Caco-2 (cell line): ENCODE results near the gene DHCR24. TPM values are rescaled to one million over a fixed set of nuclear protein-coding genes. Genes with fewer than 3 reads are reported as not detected.
"Not testable (repeated sequence)": the region's sequence is repeated elsewhere in the genome, so short reads cannot be mapped to it uniquely, and the experiment has no call there.

Source experiments
- BruUV-seq: library from RNA; stranded (reverse); fragments of 400-500 nt; replicated peaks from 2 replicates; lab custom pipeline; 2021; lab: Mats Ljungman, UMichigan
- CTCF ChIA-PET: fragments of 300-600 bp; sonication (Branson Sonifier 250); formaldehyde crosslinking; loops from one replicate; lab custom pipeline; 2022; ENCODE audit warnings: antibody characterized with exemption; lab: Charles Lee
- POLR2A ChIA-PET: fragments of 300-600 bp; sonication (Branson Sonifier 250); formaldehyde crosslinking; loops from one replicate; lab custom pipeline; 2022; ENCODE audit warnings: antibody characterized with exemption; lab: Charles Lee
- DNase-seq, 2 experiments: peaks; one replicate each; pipeline versions ENCODE4 v3.0.0 to v3.0.0-alpha.2; 2020 to 2022
- H3K27me3 ChIP-seq: replicated peaks from 2 replicates; pipeline ENCODE4 v1.6.0; 2011; ENCODE audit warnings: low read length; ENCODE audit not compliant: control insufficient read depth, insufficient read depth
- H3K36me3 ChIP-seq: 2 replicates; pipeline ENCODE4 v1.5.1; 2011; ENCODE audit warnings: low read length; ENCODE audit not compliant: control insufficient read depth, insufficient read depth
- H3K4me1 ChIP-seq: fragments of 250-450 bp; sonication (Bioruptor Pico); 2 replicates; pipeline ENCODE4 v1.5.1; 2020; ENCODE audit warnings: mild to moderate bottlenecking
- H3K4me3 ChIP-seq: 2 replicates; pipeline ENCODE4 v1.5.1; 2011; ENCODE audit warnings: low read depth, mild to moderate bottlenecking, control low read depth, low read length
- H3K9me3 ChIP-seq: fragments of 250-450 bp; sonication (Bioruptor Pico); 2 replicates; pipeline ENCODE4 v1.5.1; 2020; ENCODE audit warnings: mild to moderate bottlenecking, moderate library complexity
- H3K27ac Mint-ChIP-seq: one replicate; pipeline ENCODE4 v1.8.0; 2022; ENCODE audit warnings: mixed read lengths; ENCODE audit not compliant: unreplicated experiment
- H3K27me3 Mint-ChIP-seq: one replicate; pipeline ENCODE4 v1.8.0; 2022; ENCODE audit warnings: mixed read lengths; ENCODE audit not compliant: insufficient read depth, unreplicated experiment
- H3K36me3 Mint-ChIP-seq: one replicate; pipeline ENCODE4 v1.8.0; 2022; ENCODE audit warnings: mild to moderate bottlenecking, mixed read lengths; ENCODE audit not compliant: insufficient read depth, unreplicated experiment
- H3K4me1 Mint-ChIP-seq: one replicate; pipeline ENCODE4 v1.8.0; 2022; ENCODE audit warnings: low read depth, mixed read lengths; ENCODE audit not compliant: unreplicated experiment
- H3K4me3 Mint-ChIP-seq: one replicate; pipeline ENCODE4 v1.8.0; 2022; ENCODE audit warnings: mild to moderate bottlenecking, moderate library complexity, mixed read lengths; ENCODE audit not compliant: unreplicated experiment
- H3K9me3 Mint-ChIP-seq: one replicate; pipeline ENCODE4 v1.8.0; 2022; ENCODE audit warnings: mixed read lengths; ENCODE audit not compliant: unreplicated experiment
- CTCF ChIP-seq, 2 experiments: fragments of 200-600 bp in 1 of 2; IDR thresholded peaks; 1 replicate in 1 of 2; 2 replicates in 1 of 2; pipeline versions ENCODE4 v1.5.1 to v1.8.0; 2011 to 2022; ENCODE audit warnings: antibody characterized with exemption in 1 of 2, control low read depth in 1 of 2, inconsistent platforms in 1 of 2, low read depth in 1 of 2, low read length in 1 of 2, mild to moderate bottlenecking in 1 of 2, moderate library complexity in 1 of 2; ENCODE audit not compliant: insufficient read depth in 1 of 2, severe bottlenecking in 1 of 2, unreplicated experiment in 1 of 2
- intact Hi-C: fragments of 100-400 bp; cut with micrococcal nuclease; formaldehyde crosslinking; loops from one replicate; pipeline ENCODE4 v1.10.0; 2022; ENCODE audit not compliant: unreplicated experiment
- total RNA-seq: library from RNA; stranded (reverse); gene quantifications from 2 replicates; pipeline ENCODE4 v1.2.3, GENCODE V29; 2022

The DHCR24 gene
- total RNA-seq, 1 experiment from 2014 or later = 522 TPM

GRCh38 chr1:54919367-54920359 lies 32.7 kb upstream of the DHCR24 start:
- Histone ChIP-seq H3K4me1 (no peaks in the 10 kb centered on the region), H3K9me3 (no peaks in the 10 kb centered on the region), H3K36me3 (no peaks in the 10 kb centered on the region), H3K27me3 (no peaks in the 10 kb centered on the region), H3K4me3 (no peak overlapping the region)
- no peaks in the 10 kb centered on the region for H3K9me3 Mint-ChIP-seq
- ChIA-PET CTCF (no interaction called here), POLR2A (no interaction called here)
- no peak overlapping the region for H3K27ac Mint-ChIP-seq
- no peak for DNase-seq
- no peak overlapping the region for H3K4me3 Mint-ChIP-seq
- H3K27me3 Mint-ChIP-seq = no peaks in the 10 kb centered on the region
- no peaks in the 10 kb centered on the region for H3K36me3 Mint-ChIP-seq
- intact Hi-C loops = no loop called here
- no TSS peak for BruUV-seq
- no peaks in the 10 kb centered on the region for H3K4me1 Mint-ChIP-seq
- no peak for TF ChIP-seq CTCF (IDR thresholded peaks at IDR 0.05; ENCODE audit: insufficient read depth in 1 of 2, low read depth in 1 of 2, low read length in 1 of 2, severe bottlenecking in 1 of 2, unreplicated experiment in 1 of 2)

DNA sequence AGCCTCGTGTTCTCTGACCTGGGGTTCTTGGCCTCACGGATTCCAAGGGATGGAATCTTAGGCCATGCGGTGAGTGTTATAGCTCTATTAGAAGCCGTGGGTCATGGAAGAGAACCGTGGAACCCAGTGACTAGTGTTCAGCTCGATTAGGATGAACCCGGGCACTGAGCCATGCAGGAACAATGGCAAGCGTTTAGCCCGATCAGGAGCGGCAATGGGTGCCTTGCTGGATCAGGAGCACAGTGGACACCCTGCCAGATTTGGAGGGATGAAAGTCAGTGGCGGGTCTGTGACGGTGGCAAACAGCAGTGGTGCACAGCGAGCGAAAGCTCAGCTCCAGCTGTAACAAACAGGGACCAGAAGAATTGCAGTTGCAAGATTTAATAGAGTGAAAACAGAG lies 24.1 kb upstream of the DHCR24 start:
- H3K27me3 ChIP-seq, H3K4me1 ChIP-seq, H3K4me1 Mint-ChIP-seq, H3K4me3 Mint-ChIP-seq, H3K27ac Mint-ChIP-seq, intact Hi-C loops, H3K36me3 ChIP-seq, H3K4me3 ChIP-seq, H3K27me3 Mint-ChIP-seq, BruUV-seq, H3K9me3 ChIP-seq, H3K9me3 Mint-ChIP-seq, H3K36me3 Mint-ChIP-seq, CTCF ChIA-PET, DNase-seq: not testable (repeated sequence)
- POLR2A ChIA-PET = interaction anchor here (0.6 kb wide), 1 partner anchor 45 kb away, joined by 4 read pairs; no protein-coding TSS in a partner anchor

- Histone ChIP-seq H3K36me3 (no peaks in the 10 kb centered on the region), H3K27me3 (no peaks in the 10 kb centered on the region), H3K4me1 (peaks cover 3% of the 10 kb centered on the region; the same call in 1 of the 2 replicates), H3K4me3 (no peak overlapping the region), H3K9me3 (no peaks in the 10 kb centered on the region)
- peaks cover 15% of the 10 kb centered on the region for H3K4me1 Mint-ChIP-seq
- no peak overlapping the region for H3K27ac Mint-ChIP-seq
- H3K27me3 Mint-ChIP-seq = no peaks in the 10 kb centered on the region
- H3K36me3 Mint-ChIP-seq = no peaks in the 10 kb centered on the region
- no TSS peak for BruUV-seq
- intact Hi-C loops = no loop called here
- DNase-seq = no peak
- ChIA-PET CTCF (no interaction called here), POLR2A (no interaction called here)
- no peak overlapping the region for H3K4me3 Mint-ChIP-seq
- no peak for TF ChIP-seq CTCF (IDR thresholded peaks at IDR 0.05; ENCODE audit: insufficient read depth in 1 of 2, low read depth in 1 of 2, low read length in 1 of 2, severe bottlenecking in 1 of 2, unreplicated experiment in 1 of 2)
- no peaks in the 10 kb centered on the region for H3K9me3 Mint-ChIP-seq
These were observed 19.6 kb upstream of the DHCR24 start for GRCh38 chr1:54906586-54906985.
